Panc1 (cell line): ENCODE data around the gene CHN1. TPM values are rescaled to one million over a fixed set of nuclear protein-coding genes. Genes with fewer than 3 reads are reported as not detected.

ENCODE experiments used
- ATAC-seq: fragments of 200-7000 bp; cut with Tn5 transposase; 2 replicates; pipeline ENCODE4 v1.9.1; 2020; ENCODE audit warnings: mild to moderate bottlenecking, moderate library complexity
- BruUV-seq: library from RNA; stranded (reverse); fragments of 400-500 nt; replicated peaks from 2 replicates; lab custom pipeline; 2021; lab: Mats Ljungman, UMichigan
- CTCF ChIA-PET: fragments of 300-600 bp; sonication (Branson Sonifier 250); formaldehyde crosslinking; loops from one replicate; lab custom pipeline; 2022; ENCODE audit warnings: antibody characterized with exemption; lab: Charles Lee
- POLR2A ChIA-PET: fragments of 300-600 bp; sonication (Branson Sonifier 250); formaldehyde crosslinking; loops from one replicate; lab custom pipeline; 2022; ENCODE audit warnings: antibody characterized with exemption; lab: Charles Lee
- DNase-seq: peaks from one replicate; pipeline ENCODE4 v3.0.0-alpha.2; 2010; ENCODE audit warnings: low read depth, low spot score
- H3K27ac ChIP-seq: 2 replicates; pipeline ENCODE4 v1.5.1; 2011; ENCODE audit warnings: mild to moderate bottlenecking, low read length, inconsistent platforms
- H3K27me3 ChIP-seq: fragments of 200-500 bp; sonication (Bioruptor generic); 2 replicates; pipeline ENCODE4 v1.6.0; 2014; ENCODE audit warnings: low read length, inconsistent platforms; ENCODE audit not compliant: control insufficient read depth, insufficient read depth
- H3K36me3 ChIP-seq: fragments of 200-500 bp; sonication (Bioruptor generic); 2 replicates; pipeline ENCODE4 v1.5.1; 2014; ENCODE audit warnings: inconsistent platforms, mild to moderate bottlenecking, low read length, moderate library complexity; ENCODE audit not compliant: control insufficient read depth, insufficient read depth
- H3K4me1 ChIP-seq: 2 replicates; pipeline ENCODE4 v1.5.1; 2011; ENCODE audit warnings: inconsistent platforms, mild to moderate bottlenecking, low read length, moderate library complexity; ENCODE audit not compliant: control insufficient read depth, insufficient read depth
- H3K4me3 ChIP-seq, 2 experiments: 2 replicates each; pipeline ENCODE4 v1.5.1; 2011 to 2012; ENCODE audit warnings: low read depth in 2 of 2, low read length in 2 of 2, mild to moderate bottlenecking in 2 of 2, inconsistent platforms in 1 of 2, moderate library complexity in 1 of 2
- H3K9me3 ChIP-seq: fragments of 200-500 bp; sonication (Bioruptor generic); 2 replicates; pipeline ENCODE4 v1.5.1; 2014; ENCODE audit warnings: low read depth, mild to moderate bottlenecking, inconsistent platforms, low read length, moderate library complexity; ENCODE audit not compliant: control insufficient read depth, insufficient read depth
- POLR2AphosphoS5 ChIP-seq: IDR thresholded peaks from 2 replicates; pipeline ENCODE4 v1.6.1; 2012; ENCODE audit warnings: mild to moderate bottlenecking, low read depth, low read length, moderate library complexity
- SIN3A ChIP-seq: IDR thresholded peaks from 2 replicates; pipeline ENCODE4 v1.6.1; 2012; ENCODE audit warnings: low read depth, mild to moderate bottlenecking, low read length, moderate library complexity, borderline replicate concordance; ENCODE audit not compliant: insufficient read depth
- TCF7L2 ChIP-seq: IDR thresholded peaks from 2 replicates; pipeline ENCODE4 v1.6.1; 2011; ENCODE audit warnings: mild to moderate bottlenecking, low read depth, low read length, inconsistent platforms
- in situ Hi-C: cut with HindIII; loops from 2 replicates; pipeline ENCODE4 v1.10.0; 2016; ENCODE audit warnings: low sequenced_read_pairs, low pct_unique_long_range_greater_than_20kb
- intact Hi-C: fragments of 100-400 bp; cut with micrococcal nuclease; formaldehyde crosslinking; loops from one replicate; pipeline ENCODE4 v1.10.0; 2022; ENCODE audit not compliant: unreplicated experiment
- total RNA-seq: library from RNA; stranded (reverse); gene quantifications from one replicate; pipeline ENCODE4 v1.2.1, GENCODE V29; 2021; ENCODE audit not compliant: unreplicated experiment
- TF ChIP-seq, protein P1 (sequence below): fragments of 450-650 bp; IDR thresholded peaks from 2 replicates; pipeline ENCODE4 v1.5.1; 2017; ENCODE audit warnings: mild to moderate bottlenecking
- TF ChIP-seq, protein P2 (sequence below), 2 experiments: IDR thresholded peaks; 2 replicates each; pipeline ENCODE4 v1.6.1; 2011 to 2012; ENCODE audit warnings: low read depth in 2 of 2, control low read depth in 1 of 2, low read length in 1 of 2, mild to moderate bottlenecking in 1 of 2, moderate library complexity in 1 of 2; ENCODE audit not compliant: insufficient read depth in 1 of 2

Gene CHN1
- total RNA-seq, 1 experiment from 2014 or later, result 20.8 TPM

DNA sequence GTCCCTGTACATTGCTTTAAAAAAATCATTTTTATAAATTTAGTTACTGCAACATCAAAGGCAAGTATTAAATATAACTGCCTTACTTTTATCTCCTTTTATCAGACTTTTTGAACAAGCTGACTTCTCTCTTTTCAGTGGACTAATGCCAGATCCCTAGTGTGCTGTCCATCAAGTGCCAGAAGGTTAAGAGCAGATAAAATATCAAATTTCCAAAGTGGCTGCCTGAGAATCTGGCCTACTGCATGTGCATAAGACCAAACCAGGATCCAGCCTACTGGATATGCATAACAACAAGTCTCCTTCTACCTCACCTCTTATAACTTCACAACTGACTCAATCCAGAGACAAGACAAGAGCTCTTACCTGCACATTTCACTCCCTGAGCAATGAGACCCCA is 181.1 kb downstream of the CHN1 start:
- H3K36me3 ChIP-seq, result no peaks in the 10 kb centered on the region
- DNase-seq (no peak), ATAC-seq (no peak)
- no peaks in the 10 kb centered on the region for H3K9me3 ChIP-seq
- POLR2A ChIA-PET, result no interaction called here
- TF ChIP-seq, protein P1, sequence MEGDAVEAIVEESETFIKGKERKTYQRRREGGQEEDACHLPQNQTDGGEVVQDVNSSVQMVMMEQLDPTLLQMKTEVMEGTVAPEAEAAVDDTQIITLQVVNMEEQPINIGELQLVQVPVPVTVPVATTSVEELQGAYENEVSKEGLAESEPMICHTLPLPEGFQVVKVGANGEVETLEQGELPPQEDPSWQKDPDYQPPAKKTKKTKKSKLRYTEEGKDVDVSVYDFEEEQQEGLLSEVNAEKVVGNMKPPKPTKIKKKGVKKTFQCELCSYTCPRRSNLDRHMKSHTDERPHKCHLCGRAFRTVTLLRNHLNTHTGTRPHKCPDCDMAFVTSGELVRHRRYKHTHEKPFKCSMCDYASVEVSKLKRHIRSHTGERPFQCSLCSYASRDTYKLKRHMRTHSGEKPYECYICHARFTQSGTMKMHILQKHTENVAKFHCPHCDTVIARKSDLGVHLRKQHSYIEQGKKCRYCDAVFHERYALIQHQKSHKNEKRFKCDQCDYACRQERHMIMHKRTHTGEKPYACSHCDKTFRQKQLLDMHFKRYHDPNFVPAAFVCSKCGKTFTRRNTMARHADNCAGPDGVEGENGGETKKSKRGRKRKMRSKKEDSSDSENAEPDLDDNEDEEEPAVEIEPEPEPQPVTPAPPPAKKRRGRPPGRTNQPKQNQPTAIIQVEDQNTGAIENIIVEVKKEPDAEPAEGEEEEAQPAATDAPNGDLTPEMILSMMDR, result no peak
- TF ChIP-seq POLR2AphosphoS5 (no peak), SIN3A (no peak), TCF7L2 (no peak)
- TF ChIP-seq, protein P2, sequence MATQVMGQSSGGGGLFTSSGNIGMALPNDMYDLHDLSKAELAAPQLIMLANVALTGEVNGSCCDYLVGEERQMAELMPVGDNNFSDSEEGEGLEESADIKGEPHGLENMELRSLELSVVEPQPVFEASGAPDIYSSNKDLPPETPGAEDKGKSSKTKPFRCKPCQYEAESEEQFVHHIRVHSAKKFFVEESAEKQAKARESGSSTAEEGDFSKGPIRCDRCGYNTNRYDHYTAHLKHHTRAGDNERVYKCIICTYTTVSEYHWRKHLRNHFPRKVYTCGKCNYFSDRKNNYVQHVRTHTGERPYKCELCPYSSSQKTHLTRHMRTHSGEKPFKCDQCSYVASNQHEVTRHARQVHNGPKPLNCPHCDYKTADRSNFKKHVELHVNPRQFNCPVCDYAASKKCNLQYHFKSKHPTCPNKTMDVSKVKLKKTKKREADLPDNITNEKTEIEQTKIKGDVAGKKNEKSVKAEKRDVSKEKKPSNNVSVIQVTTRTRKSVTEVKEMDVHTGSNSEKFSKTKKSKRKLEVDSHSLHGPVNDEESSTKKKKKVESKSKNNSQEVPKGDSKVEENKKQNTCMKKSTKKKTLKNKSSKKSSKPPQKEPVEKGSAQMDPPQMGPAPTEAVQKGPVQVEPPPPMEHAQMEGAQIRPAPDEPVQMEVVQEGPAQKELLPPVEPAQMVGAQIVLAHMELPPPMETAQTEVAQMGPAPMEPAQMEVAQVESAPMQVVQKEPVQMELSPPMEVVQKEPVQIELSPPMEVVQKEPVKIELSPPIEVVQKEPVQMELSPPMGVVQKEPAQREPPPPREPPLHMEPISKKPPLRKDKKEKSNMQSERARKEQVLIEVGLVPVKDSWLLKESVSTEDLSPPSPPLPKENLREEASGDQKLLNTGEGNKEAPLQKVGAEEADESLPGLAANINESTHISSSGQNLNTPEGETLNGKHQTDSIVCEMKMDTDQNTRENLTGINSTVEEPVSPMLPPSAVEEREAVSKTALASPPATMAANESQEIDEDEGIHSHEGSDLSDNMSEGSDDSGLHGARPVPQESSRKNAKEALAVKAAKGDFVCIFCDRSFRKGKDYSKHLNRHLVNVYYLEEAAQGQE (IDR thresholded peaks at IDR 0.05; ENCODE audit: insufficient read depth in 1 of 2, low read depth in 2 of 2, low read length in 1 of 2), result no peak
- no peaks in the 10 kb centered on the region for H3K27me3 ChIP-seq
- H3K4me1 ChIP-seq, result no peaks in the 10 kb centered on the region
- in situ Hi-C loops, result no loop called here
- H3K4me3 ChIP-seq, result no peak overlapping the region
- no TSS peak for BruUV-seq
- intact Hi-C loops, result no loop called here
- CTCF ChIA-PET, result no interaction called here
- H3K27ac ChIP-seq, result no peak overlapping the region

DNA sequence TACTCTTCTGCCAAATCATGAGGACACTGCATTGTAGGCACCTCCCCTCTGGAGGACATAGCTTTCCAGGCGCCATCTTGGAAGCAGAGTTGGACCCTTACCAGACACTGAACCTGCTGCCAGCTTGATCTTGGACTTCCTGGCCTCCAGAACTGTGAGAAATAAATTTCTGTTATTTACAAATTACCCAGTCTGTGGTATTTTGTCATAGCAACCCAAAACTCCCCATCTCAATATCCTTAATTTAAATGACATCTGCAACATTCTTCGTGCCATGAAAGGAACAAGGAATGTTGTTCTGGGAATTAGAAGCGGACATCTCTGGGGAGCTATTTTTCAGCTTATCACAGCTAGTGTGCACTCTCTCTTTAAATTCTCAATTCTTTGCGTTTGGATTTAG is 183.6 kb downstream of the CHN1 start:
- no peak overlapping the region for H3K4me3 ChIP-seq
- intact Hi-C loops (no loop called here), in situ Hi-C loops (no loop called here)
- no peaks in the 10 kb centered on the region for H3K4me1 ChIP-seq
- H3K27ac ChIP-seq, result no peak overlapping the region
- ATAC-seq (no peak), DNase-seq (no peak)
- no peaks in the 10 kb centered on the region for H3K9me3 ChIP-seq
- BruUV-seq, result no TSS peak
- H3K36me3 ChIP-seq, result no peaks in the 10 kb centered on the region
- ChIA-PET CTCF (no interaction called here), POLR2A (no interaction called here)
- TF ChIP-seq, protein P2 (IDR thresholded peaks at IDR 0.05; ENCODE audit: insufficient read depth in 1 of 2, low read depth in 2 of 2, low read length in 1 of 2), result no peak
- TF ChIP-seq TCF7L2 (no peak), POLR2AphosphoS5 (no peak), SIN3A (no peak)
- TF ChIP-seq, protein P1, result no peak
- no peaks in the 10 kb centered on the region for H3K27me3 ChIP-seq
